Activated CD8-positive, alpha-beta memory T cell treated with anti-CD3 and anti-CD28 coated beads, Interleukin-2, amount 50 U/mL, for 4 hours (primary cell): Measurements from ENCODE around the gene ARHGEF37.
"Not testable (repeated sequence)": the region's sequence is repeated elsewhere in the genome, so short reads cannot be mapped to it uniquely, and the experiment has no call there.

Source experiments
- DNase-seq: peaks from one replicate; pipeline ENCODE4 v3.0.0-alpha.2; 2020

Gene ARHGEF37

GRCh38 chr5:149652697-149653096 lies 71.4 kb downstream of the ARHGEF37 start:
- no peak for DNase-seq

GRCh38 chr5:149654231-149654630 lies 72.9 kb downstream of the ARHGEF37 start:
- DNase-seq = no peak

- no peak for DNase-seq
Observed at GRCh38 chr5:149654883-149655505, 73.7 kb downstream of the ARHGEF37 start.

- DNase-seq = no peak
Observed at GRCh38 chr5:149656576-149657182, 75.4 kb downstream of the ARHGEF37 start.

GRCh38 chr5:149657324-149657723 lies 76.0 kb downstream of the ARHGEF37 start:
- DNase-seq = no peak

- DNase-seq = no peak
Observed at GRCh38 chr5:149658299-149658698, 77.0 kb downstream of the ARHGEF37 start.

- DNase-seq = no peak
Observed at GRCh38 chr5:149664083-149664482, 82.8 kb downstream of the ARHGEF37 start.

GRCh38 chr5:149664666-149665415 lies 83.5 kb downstream of the ARHGEF37 start:
- DNase-seq = no peak

- DNase-seq = no peak
Observed at GRCh38 chr5:149665416-149666175, 84.3 kb downstream of the ARHGEF37 start.

GRCh38 chr5:149666212-149666852 lies 85.0 kb downstream of the ARHGEF37 start:
- DNase-seq = no peak

- DNase-seq = peak; percentile 16
Observed at GRCh38 chr5:149667084-149667828, 86.0 kb downstream of the ARHGEF37 start.

- no peak for DNase-seq
Observed at GRCh38 chr5:149667829-149668330, 86.6 kb downstream of the ARHGEF37 start.

GRCh38 chr5:149669273-149669672 lies 88.0 kb downstream of the ARHGEF37 start:
- not testable (repeated sequence) for DNase-seq

GRCh38 chr5:149671544-149671943 lies 90.2 kb downstream of the ARHGEF37 start:
- no peak for DNase-seq

GRCh38 chr5:149672701-149673476 lies 91.6 kb downstream of the ARHGEF37 start:
- DNase-seq = no peak

GRCh38 chr5:149674686-149675085 lies 93.4 kb downstream of the ARHGEF37 start:
- no peak for DNase-seq

GRCh38 chr5:149675610-149676201 lies 94.4 kb downstream of the ARHGEF37 start:
- no peak for DNase-seq

- DNase-seq = no peak
Observed at GRCh38 chr5:149677731-149678130, 96.4 kb downstream of the ARHGEF37 start.

GRCh38 chr5:149679876-149680809 lies 98.8 kb downstream of the ARHGEF37 start:
- no peak for DNase-seq
